Measurements from ENCODE around the gene SLC5A1. TPM values are rescaled to one million over a fixed set of nuclear protein-coding genes. Genes with fewer than 3 reads are reported as not detected.

SLC5A1 gene
- total RNA-seq, 1 donor from 2014 or later: 215 TPM

DNA sequence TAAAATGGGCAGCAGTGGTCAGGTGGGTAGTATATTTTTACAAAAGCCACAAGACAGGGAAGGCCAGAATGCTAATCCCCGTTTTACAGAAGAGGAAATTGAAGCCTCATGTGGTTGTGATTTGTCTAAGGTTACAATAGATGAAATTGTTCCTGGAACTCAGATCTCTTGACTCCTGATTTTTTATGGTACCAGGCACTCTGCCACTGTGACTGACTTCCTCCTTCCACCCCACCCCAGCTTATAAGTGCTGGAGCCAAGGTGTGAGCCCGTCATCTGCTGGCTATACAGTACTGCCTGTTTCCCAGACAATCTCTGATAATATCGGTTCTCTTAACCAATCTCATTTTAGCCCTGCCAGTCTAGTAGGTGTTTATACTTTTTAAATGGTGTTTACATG, 1.9 kb downstream of the SLC5A1 start:
- DNase-seq: no peak
- ATAC-seq (ENCODE audit: poor library complexity): no peak
- intact Hi-C loops (cut with DNase I): no loop called here

DNA sequence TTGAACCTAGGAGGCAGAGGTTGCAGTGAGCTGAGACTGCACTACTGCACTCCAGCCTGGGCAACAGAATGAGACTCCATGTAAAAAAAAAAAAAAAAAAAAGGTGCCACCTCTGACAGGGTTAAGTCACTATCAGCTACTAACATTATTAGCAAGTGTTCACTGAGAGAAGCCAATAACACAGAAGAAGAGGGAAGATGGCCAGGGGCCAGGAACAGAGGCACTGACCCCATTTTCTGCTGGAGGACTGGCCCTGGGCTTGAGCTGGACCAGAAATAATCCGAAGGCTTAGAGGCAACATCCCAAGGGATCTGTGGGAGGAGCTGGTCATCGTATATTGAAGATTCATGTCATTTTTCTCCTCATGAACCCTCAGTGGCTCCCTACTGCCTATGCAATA, 5.0 kb downstream of the SLC5A1 start:
- ATAC-seq (ENCODE audit: poor library complexity) (peak; percentile 88), DNase-seq (peak; percentile 67)
- intact Hi-C loops (cut with DNase I): no loop called here

DNA sequence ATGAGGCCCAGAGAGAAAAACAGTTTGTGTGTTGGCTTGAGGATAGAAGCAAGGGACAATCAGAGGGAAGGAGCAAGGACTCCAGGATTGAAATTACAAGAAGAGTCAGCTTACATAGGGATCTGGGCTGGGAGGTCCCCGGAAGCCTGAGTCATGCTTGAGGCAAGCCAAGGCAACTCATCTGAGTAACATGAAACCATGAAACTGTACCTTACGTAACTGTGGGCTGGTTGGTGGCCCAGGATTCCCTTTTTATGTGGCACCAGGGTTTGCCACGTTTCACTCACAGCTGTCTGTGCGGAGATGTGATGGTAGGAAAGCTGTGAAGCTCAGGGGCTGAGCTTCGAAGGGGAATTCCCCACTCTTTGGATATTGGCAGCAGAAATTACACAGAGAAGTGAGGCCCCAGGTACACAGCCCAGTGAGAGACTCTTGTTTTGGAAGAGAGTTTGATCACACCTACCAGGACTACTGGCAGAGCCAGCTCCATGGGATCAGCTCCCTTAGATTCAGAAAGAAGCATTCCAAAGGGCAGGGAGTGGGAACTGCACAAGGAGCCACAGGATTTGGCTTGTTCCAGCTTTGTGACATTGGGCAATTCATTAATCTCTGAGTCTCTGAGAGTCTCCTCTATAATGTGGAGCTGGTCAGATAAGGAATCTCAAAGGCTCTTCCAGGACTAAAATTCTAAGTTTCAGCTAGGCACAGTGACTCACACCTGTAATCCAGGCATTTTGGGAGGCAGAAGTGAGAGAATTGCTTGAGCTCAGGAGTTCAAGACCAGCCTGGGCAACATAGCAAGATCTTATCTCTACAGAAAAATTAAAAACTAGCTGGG, 7.8 kb downstream of the SLC5A1 start:
- intact Hi-C loops (cut with DNase I): no loop called here
- ATAC-seq (ENCODE audit: poor library complexity) (peak; percentile 70), DNase-seq (peak; percentile 57)

DNA sequence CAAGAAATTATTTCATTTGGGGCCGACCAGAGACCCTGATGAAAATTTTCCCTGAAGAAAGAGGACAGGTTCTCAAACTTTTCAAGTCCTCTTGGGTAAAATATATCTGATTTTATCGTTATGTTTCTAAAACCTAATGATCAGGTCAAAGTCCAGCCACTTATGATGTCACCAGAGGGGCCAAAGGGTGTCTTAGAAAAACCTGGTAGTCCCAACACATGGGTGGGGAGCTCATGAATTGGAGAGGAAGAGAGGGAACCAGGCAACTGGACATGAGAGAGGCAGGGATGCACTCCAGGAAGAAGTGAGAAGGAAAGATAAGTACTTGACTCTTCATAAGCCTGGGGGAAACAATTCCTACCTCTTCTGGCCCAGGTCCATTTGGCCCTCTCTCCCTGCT, 9.2 kb downstream of the SLC5A1 start:
- DNase-seq (no peak), ATAC-seq (ENCODE audit: poor library complexity) (no peak)
- intact Hi-C loops (cut with DNase I): no loop called here

DNA sequence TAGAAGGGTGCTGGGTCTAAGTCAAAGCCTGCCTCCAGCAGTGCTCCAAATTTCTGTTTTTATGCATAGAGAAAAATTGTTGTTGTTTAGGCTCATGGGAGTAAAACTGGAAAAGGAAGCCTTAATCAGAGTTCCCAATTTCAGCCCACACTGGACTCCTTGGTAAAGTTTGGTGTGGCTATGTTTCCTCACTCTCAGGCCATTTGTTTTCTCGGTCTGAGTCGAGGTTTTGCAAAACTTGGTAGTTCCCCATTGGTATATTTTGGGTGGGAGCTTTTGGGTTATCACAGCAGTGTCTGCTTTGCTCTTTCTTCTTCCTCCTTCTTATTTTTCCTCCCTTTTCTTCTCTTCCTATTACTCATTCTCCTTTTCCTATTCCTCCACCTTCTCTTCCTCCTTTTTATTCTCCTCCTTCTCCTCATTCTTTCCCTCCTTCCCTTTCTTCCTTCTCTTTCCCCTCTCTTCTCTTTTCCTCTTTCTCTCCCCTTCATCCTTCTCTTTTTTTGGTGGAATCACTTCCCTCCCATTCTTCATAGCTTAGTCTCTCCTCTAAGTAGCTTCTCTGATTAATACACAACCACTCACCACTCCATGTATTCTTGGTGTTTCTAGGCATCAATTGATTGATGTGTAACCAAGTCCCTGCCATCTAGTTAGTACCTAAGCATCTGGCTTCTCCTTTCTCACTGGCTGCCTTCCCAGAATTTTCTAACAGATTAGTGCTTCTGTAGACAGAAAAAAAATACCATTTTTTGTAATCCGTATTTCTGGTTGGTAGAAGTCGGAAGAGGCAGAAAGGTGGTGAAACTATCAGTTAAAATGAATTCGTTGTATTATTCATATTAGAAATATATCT, 10.1 kb downstream of the SLC5A1 start:
- intact Hi-C loops (cut with DNase I): no loop called here
- DNase-seq (no peak), ATAC-seq (ENCODE audit: poor library complexity) (no peak)

DNA sequence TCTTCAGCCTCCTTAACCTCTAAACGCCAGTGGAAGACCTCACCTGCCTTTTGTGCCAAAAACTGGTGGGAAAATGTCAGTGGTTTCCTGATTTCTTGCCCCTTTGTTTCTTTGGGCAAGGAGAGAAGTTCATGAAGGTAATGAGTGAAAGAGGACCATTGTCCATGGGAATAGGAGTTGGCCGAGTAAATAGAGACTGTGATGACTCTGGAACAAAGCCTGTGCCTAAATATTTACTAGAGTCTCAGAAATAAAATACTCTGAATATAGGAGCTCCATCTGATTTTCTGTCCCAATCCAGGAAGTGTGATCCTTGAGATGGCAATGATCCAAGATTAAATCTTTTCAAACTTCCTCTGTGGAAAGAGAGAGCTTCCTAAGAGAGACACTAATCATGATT, 12.0 kb downstream of the SLC5A1 start:
- no peak for ATAC-seq (ENCODE audit: poor library complexity)
- no peak for DNase-seq
- intact Hi-C loops (cut with DNase I): no loop called here

DNA sequence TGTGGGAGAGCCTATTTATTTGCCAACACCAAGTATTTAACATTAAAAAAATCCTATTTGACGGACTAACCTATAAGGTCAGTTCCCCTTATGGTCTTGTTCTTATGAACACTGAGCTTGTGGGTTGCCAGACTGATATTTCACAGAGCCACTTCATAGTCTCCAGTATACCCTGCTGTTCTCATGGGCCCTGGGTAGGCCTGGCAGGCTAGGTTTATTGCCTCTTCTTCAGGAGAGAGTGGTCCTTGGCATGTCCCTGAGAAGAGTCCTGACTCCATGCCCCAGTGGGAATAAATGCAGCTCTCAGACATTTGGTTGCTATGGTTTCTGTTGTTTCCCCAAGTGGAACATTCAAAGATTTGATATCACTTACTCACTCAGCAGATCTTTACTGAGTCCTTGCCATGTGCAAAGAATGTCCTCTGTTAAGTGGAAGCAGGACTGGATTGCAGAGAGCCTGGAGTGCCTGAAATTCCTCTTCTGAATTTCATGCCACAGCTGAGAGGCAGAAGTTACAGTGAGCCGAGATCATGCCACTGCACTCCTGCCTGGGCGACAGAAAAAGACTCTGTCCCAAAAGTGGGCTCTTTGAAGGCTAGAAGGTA, 15.7 kb downstream of the SLC5A1 start:
- ATAC-seq (ENCODE audit: poor library complexity): peak; percentile 79
- intact Hi-C loops (cut with DNase I): no loop called here
- no peak for DNase-seq

DNA sequence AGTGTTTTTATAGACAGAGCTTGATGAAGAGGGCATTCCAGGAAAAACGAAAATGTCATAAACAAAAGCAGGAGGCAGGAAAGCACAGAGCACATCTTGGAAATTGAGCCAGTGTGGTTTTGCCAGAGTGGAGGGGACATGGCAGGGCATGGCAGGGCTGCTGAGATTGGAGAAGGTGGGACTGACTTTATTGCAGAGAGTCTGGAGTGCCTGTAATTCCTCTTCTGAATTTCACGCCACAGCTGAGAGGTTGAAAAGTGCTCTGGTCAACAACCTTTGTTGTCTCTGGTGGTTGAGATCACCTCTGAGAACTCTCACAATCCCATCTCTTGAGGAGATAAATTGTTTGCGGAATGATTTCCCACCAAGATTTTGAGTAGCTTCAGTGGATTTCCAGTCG, 16.4 kb downstream of the SLC5A1 start:
- no peak for DNase-seq
- peak; percentile 12 for ATAC-seq (ENCODE audit: poor library complexity)
- intact Hi-C loops (cut with DNase I): no loop called here

DNA sequence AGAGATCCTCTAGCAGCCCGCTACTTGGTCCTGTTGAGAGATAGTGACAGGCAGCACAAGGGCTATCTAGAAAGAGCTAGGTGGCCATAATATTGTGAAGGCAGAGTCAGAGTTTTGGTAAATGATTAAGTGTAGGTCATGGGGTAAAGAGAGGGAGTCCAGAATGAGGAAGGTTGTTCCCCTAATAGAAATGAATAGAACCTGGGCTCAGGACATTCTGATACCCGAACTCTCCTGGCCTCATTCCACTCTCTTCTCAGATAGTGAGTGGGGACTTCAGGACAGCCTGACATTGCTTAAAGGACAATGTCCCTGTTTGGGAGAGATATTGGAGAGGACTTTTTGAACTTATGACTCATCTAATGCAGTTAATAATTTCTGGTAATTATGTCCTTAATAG, 20.6 kb downstream of the SLC5A1 start:
- ATAC-seq (ENCODE audit: poor library complexity) (peak; percentile 54), DNase-seq (no peak)
- intact Hi-C loops (cut with DNase I): no loop called here

DNA sequence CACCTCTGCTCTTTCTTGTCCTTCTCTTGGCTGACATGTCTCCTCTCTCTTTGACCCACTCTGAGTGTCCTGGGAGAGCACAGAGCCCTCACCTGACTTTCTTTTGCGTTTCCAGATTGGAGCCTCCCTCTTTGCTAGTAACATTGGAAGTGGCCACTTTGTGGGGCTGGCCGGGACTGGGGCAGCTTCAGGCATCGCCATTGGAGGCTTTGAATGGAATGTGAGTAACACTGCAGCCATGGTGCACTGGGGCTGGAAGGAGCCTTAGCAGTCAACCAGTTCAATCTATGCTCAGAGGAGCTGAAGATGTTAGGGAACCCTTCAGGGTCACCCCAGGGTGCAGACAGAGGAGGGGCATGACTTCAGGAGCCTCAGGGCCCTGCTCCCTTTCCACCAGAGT, 23.8 kb downstream of the SLC5A1 start:
- intact Hi-C loops (cut with DNase I): no loop called here
- ATAC-seq (ENCODE audit: poor library complexity) (no peak), DNase-seq (no peak)

DNA sequence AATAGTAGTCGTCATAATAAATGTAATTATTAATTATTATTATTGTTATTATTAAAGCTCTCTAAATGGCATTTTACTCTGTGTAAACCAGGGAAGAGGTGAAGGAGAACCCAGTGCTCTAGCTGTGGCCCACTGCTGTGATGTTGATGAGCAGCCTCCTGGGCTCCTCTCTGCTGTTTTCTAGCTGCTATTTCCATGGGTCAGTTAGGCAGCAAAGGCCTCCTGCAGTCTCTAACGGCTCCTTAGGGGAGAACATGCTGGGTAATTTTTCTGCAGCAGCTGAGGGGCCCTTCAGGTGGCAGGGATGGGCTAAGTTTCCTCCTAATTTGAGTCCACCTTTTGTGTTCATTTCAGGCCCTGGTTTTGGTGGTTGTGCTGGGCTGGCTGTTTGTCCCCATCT, 24.6 kb downstream of the SLC5A1 start:
- intact Hi-C loops (cut with DNase I): no loop called here
- no peak for ATAC-seq (ENCODE audit: poor library complexity)
- no peak for DNase-seq

DNA sequence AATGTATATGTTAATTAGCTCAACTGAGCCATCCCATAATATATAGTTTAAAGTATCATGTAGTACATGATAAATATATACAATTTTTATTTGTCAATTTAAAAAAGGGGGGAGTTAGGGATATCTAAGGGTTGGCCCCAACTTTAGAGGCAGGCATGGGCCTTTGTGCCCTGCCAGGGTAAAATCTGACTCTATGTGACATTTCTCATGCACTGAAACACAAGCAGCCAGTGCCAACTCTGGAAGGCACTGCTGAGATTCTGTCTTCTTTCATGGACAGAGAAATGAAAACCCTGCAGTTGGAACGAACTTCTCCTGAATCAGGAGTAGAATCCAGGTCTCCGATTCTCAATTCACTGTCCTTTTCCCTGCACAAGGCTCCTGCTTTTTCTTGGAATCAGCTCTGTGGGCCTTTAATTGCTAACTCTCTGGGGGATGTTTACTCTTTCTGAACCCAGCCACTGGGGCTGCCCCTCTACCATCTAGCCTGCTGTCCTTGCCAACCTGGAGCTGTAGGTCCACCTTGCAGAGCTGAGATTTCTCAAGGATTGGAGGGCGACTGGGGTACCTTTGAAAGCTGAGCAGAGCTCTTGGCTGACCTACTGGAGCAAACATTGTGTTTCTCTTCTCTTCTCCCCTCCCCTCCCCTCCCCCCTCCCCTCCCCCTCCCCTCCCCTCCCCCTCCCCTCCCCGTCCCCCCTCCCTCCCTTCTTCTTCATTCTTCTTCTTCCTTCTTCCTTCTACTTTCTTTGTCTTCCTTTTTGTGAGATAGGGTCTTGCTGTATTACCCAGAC, 26.7 kb downstream of the SLC5A1 start:
- ATAC-seq (ENCODE audit: poor library complexity): no peak
- no peak for DNase-seq
- intact Hi-C loops (cut with DNase I): no loop called here

DNA sequence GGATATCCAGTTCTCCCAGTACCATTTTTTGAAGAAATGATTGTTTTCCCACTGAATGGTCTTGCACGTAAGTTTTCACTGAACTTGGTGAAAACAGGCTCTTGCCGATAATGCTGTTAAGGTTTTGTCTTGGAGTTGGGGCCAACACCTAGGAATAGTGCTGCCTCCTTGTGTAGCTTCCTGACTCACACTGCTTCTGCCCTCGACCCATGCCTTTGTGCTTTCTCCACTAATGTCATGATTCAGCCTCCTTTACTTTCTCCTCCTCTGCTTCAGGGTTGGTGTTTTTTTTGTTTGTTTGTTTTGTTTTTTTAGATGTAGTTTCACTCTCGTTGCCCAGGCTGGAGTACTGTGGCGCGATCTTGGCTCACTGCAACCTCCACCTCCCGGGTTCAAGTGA, 30.2 kb downstream of the SLC5A1 start:
- DNase-seq (no peak), ATAC-seq (ENCODE audit: poor library complexity) (no peak)
- intact Hi-C loops (cut with DNase I): no loop called here

DNA sequence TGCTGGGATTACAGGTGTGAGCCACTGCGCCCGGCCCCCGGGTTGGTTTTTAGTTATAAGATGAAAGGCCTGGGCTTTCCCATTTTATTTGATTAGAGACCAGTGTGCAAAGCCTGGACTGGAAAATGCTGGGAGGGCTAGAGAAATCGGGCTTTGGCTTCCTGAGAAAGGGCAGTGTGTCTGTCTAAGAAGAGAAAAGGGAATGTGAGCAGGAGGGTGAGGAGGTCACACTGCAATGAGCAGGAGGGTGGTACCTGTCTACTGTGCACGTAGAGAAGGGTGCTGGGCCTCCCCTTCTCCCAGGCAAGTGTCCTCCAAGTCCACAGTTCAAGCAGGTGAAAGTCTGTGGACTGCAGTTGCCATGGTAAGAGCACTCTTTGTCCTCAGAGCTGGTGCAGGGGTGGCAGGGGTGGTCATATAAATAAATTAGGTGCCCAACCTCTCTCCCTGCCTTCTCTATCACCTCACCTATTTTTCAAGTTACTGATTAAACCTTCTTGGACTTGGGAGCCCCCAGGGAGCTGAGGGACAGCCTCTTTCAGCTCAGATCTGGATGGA, 30.8 kb downstream of the SLC5A1 start:
- intact Hi-C loops (cut with DNase I): no loop called here
- DNase-seq (no peak), ATAC-seq (ENCODE audit: poor library complexity) (peak; percentile 13)

DNA sequence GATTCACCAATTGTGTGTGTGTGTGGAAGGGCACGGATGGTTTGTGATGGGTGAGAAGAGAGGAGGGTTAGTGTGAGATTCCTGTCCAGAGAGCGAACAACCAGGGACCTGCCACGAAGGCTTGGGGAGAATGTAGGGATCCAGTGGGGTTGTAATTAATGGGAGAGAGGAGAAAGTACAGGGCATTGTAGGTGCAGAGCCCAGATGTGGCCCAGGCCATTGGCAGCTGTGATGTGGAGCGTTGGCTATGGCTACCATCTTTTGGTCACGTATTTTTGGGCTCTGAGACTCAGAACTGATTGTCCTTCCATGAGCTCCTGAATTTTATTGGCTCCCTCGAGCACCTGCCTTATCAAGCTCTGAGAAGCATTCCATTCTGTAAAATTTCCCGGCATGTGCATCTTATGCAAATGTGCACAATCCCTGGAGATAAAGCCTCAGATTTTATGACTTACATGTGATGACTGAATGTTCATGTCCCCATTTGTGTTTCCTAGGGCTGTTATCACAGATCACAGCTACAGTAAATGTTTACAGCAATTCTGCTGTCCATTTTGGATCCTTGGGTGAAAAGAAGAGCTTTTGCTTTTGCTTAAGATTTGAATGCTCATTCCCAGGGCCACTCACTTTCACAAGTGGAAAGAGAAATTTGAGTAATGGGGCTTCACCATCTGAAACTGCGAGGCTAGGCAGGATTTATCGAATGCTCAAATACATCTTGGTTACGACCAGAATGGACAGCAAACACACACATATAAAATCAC, 33.1 kb downstream of the SLC5A1 start:
- no peak for DNase-seq
- intact Hi-C loops (cut with DNase I): no loop called here

DNA sequence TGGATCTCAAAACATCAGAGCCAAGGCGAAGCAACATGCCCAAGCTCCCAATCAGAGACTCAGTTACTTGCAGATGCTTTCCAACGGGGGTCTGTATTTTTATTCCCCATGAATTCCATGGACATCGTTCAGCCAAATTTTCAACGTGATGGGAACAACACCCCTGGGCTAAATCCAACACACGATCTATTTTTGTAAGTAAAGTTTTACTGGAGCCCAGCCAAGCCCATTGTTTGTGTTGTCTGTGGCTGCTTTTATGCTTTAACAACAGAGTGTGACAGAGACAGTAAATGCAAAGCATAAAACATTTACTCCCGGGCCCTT, 33.7 kb downstream of the SLC5A1 start:
- DNase-seq (no peak), ATAC-seq (ENCODE audit: poor library complexity) (peak; percentile 51)
- intact Hi-C loops (cut with DNase I): no loop called here

More for the DNA sequence above, 33.1 kb downstream of the SLC5A1 start:
- peak; percentile 6 for ATAC-seq (ENCODE audit: poor library complexity)

DNA sequence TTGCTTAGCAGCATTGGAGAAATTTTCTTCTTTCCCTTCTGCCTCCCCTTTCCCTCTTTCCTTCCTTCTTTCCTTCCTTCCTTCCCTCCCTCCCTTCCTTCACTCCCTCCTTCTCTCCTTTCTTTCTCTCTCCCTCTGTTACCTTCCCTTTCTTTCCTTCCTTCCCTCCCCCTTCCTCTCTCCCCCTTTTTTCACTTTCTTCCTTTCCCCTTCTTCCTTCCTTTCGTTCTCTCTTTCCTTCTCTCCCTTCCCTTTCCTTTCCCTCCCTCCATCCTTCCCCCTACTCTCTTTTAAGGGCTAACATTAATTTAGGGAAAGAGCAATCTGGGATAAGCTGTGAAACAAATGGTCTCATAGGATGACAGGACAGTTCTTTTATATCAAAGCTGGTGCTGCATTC, 34.1 kb downstream of the SLC5A1 start:
- ATAC-seq (ENCODE audit: poor library complexity): no peak
- no peak for DNase-seq
- intact Hi-C loops (cut with DNase I): no loop called here

Data from Right ventricle myocardium superior (tissue), 1 donor.